Sigmoid colon (tissue), 4 donors: ENCODE data around the gene MAML3.

Experiments
- CTCF ChIP-seq, 4 experiments: fragments of 450-650 bp in 3 of 4; fragments of 200-600 bp in 1 of 4; IDR thresholded peaks; one replicate each; pipeline ENCODE4 v1.5.1; 2016 to 2019; ENCODE audit warnings: antibody characterized with exemption in 4 of 4, mild to moderate bottlenecking in 3 of 4, moderate library complexity in 2 of 4
- EP300 ChIP-seq, 4 donors: sonication (generic); formaldehyde crosslinking; IDR thresholded peaks; one replicate each; pipeline ENCODE4 v1.6.1; 2017; ENCODE audit warnings: antibody characterized with exemption in 4 of 4
- POLR2A ChIP-seq, 2 donors: fragments of 450-650 bp; IDR thresholded peaks; one replicate each; pipeline ENCODE4 v1.6.1; 2016; ENCODE audit warnings: antibody characterized with exemption in 2 of 2, mild to moderate bottlenecking in 2 of 2, moderate library complexity in 2 of 2
- POLR2AphosphoS5 ChIP-seq, 4 donors: sonication (generic); formaldehyde crosslinking; IDR thresholded peaks; one replicate each; pipeline ENCODE4 v1.6.1; 2017; ENCODE audit warnings: antibody characterized with exemption in 4 of 4

- TF ChIP-seq CTCF (IDR thresholded peaks at IDR 0.05) = no peak
- TF ChIP-seq POLR2AphosphoS5 (IDR thresholded peaks at IDR 0.05) = no peak
- TF ChIP-seq POLR2A (IDR thresholded peaks at IDR 0.05) = no peak
- no peak for TF ChIP-seq EP300 (IDR thresholded peaks at IDR 0.05)
Observed at GRCh38 chr4:139749835-139750498, 404.0 kb downstream of the MAML3 start.
